ENCODE data around the gene CDKL5.
A peak's percentile ranks its signal among the peaks of the same experiment; 100 is the strongest.

The CDKL5 gene

GRCh38 chrX:18425199-18426003 is at the start of gene CDKL5:
CDKL5 (plus strand) TSS chrX:18425608; CDS start chrX:18507097, 81,489 bp downstream.
- H3K36me3 ChIP-seq (ENCODE audit: insufficient read depth, low read length) = no peaks in the 10 kb centered on the region
- H3K9ac ChIP-seq (ENCODE audit: low read length) = peak within 1 kb of the TSS; percentile 29
- no peaks in the 10 kb centered on the region for H3K9me3 ChIP-seq (ENCODE audit: low read length)
- H3K4me3 ChIP-seq (ENCODE audit: low read depth in 1 of 2, low read length in 2 of 2) = peak within 1 kb of the TSS; percentile 64 to 87
- peak within 1 kb of the TSS; percentile 68 for H3K27ac ChIP-seq (ENCODE audit: low read depth, low read length)
- peaks cover 0 to 8% of the 10 kb centered on the region in 2 donors for H3K27me3 ChIP-seq (ENCODE audit: control insufficient read depth in 1 of 2, insufficient read depth in 2 of 2, low read length in 2 of 2)
- H3K4me1 ChIP-seq (ENCODE audit: insufficient read depth, low read length) = no peaks in the 10 kb centered on the region

GRCh38 chrX:18377796-18378195 is 47.6 kb upstream of the CDKL5 start:
- H3K27ac ChIP-seq (ENCODE audit: low read depth, low read length) = no peak overlapping the region
- no peaks in the 10 kb centered on the region for H3K27me3 ChIP-seq (ENCODE audit: control insufficient read depth in 1 of 2, insufficient read depth in 2 of 2, low read length in 2 of 2)
- H3K9ac ChIP-seq (ENCODE audit: low read length) = no peak overlapping the region
- H3K4me3 ChIP-seq (ENCODE audit: low read depth in 1 of 2, low read length in 2 of 2) = no peak overlapping the region
- H3K4me1 ChIP-seq (ENCODE audit: insufficient read depth, low read length) = no peaks in the 10 kb centered on the region
- H3K9me3 ChIP-seq (ENCODE audit: low read length) = no peaks in the 10 kb centered on the region
- no peaks in the 10 kb centered on the region for H3K36me3 ChIP-seq (ENCODE audit: insufficient read depth, low read length)

GRCh38 chrX:18389966-18390365 is 35.4 kb upstream of the CDKL5 start:
- no peaks in the 10 kb centered on the region for H3K4me1 ChIP-seq (ENCODE audit: insufficient read depth, low read length)
- no peaks in the 10 kb centered on the region for H3K36me3 ChIP-seq (ENCODE audit: insufficient read depth, low read length)
- H3K9ac ChIP-seq (ENCODE audit: low read length) = no peak overlapping the region
- H3K27ac ChIP-seq (ENCODE audit: low read depth, low read length) = no peak overlapping the region
- no peaks in the 10 kb centered on the region for H3K27me3 ChIP-seq (ENCODE audit: control insufficient read depth in 1 of 2, insufficient read depth in 2 of 2, low read length in 2 of 2)
- H3K9me3 ChIP-seq (ENCODE audit: low read length) = no peaks in the 10 kb centered on the region
- H3K4me3 ChIP-seq (ENCODE audit: low read depth in 1 of 2, low read length in 2 of 2) = no peak overlapping the region

GRCh38 chrX:18390941-18391538 is 34.4 kb upstream of the CDKL5 start:
- no peaks in the 10 kb centered on the region for H3K36me3 ChIP-seq (ENCODE audit: insufficient read depth, low read length)
- H3K27me3 ChIP-seq (ENCODE audit: control insufficient read depth in 1 of 2, insufficient read depth in 2 of 2, low read length in 2 of 2) = no peaks in the 10 kb centered on the region
- H3K27ac ChIP-seq (ENCODE audit: low read depth, low read length) = no peak overlapping the region
- H3K9me3 ChIP-seq (ENCODE audit: low read length) = no peaks in the 10 kb centered on the region
- H3K4me3 ChIP-seq (ENCODE audit: low read depth in 1 of 2, low read length in 2 of 2) = no peak overlapping the region
- H3K9ac ChIP-seq (ENCODE audit: low read length) = no peak overlapping the region
- no peaks in the 10 kb centered on the region for H3K4me1 ChIP-seq (ENCODE audit: insufficient read depth, low read length)

GRCh38 chrX:18394477-18394876 is 30.9 kb upstream of the CDKL5 start:
- Histone ChIP-seq H3K4me1 (ENCODE audit: insufficient read depth, low read length) (no peaks in the 10 kb centered on the region), H3K36me3 (ENCODE audit: insufficient read depth, low read length) (no peaks in the 10 kb centered on the region), H3K9me3 (ENCODE audit: low read length) (no peaks in the 10 kb centered on the region), H3K27me3 (ENCODE audit: control insufficient read depth in 1 of 2, insufficient read depth in 2 of 2, low read length in 2 of 2) (no peaks in the 10 kb centered on the region), H3K4me3 (ENCODE audit: low read depth in 1 of 2, low read length in 2 of 2) (no peak overlapping the region), H3K9ac (ENCODE audit: low read length) (no peak overlapping the region), H3K27ac (ENCODE audit: low read depth, low read length) (no peak overlapping the region)

GRCh38 chrX:18401848-18402213 is 23.6 kb upstream of the CDKL5 start:
- Histone ChIP-seq H3K27ac (ENCODE audit: low read depth, low read length) (no peak overlapping the region), H3K9ac (ENCODE audit: low read length) (no peak overlapping the region)

GRCh38 chrX:18406531-18407266 is 18.7 kb upstream of the CDKL5 start:
- no peak overlapping the region for H3K9ac ChIP-seq (ENCODE audit: low read length)
- H3K36me3 ChIP-seq (ENCODE audit: insufficient read depth, low read length) = no peaks in the 10 kb centered on the region
- H3K4me3 ChIP-seq (ENCODE audit: low read depth in 1 of 2, low read length in 2 of 2) = no peak overlapping the region
- no peaks in the 10 kb centered on the region for H3K27me3 ChIP-seq (ENCODE audit: control insufficient read depth in 1 of 2, insufficient read depth in 2 of 2, low read length in 2 of 2)
- H3K9me3 ChIP-seq (ENCODE audit: low read length) = no peaks in the 10 kb centered on the region
- no peaks in the 10 kb centered on the region for H3K4me1 ChIP-seq (ENCODE audit: insufficient read depth, low read length)
- H3K27ac ChIP-seq (ENCODE audit: low read depth, low read length) = no peak overlapping the region

More at GRCh38 chrX:18401848-18402213, 23.6 kb upstream of the CDKL5 start:
- Histone ChIP-seq H3K27me3 (ENCODE audit: control insufficient read depth in 1 of 2, insufficient read depth in 2 of 2, low read length in 2 of 2) (no peaks in the 10 kb centered on the region), H3K4me3 (ENCODE audit: low read depth in 1 of 2, low read length in 2 of 2) (no peak overlapping the region), H3K4me1 (ENCODE audit: insufficient read depth, low read length) (no peaks in the 10 kb centered on the region), H3K36me3 (ENCODE audit: insufficient read depth, low read length) (no peaks in the 10 kb centered on the region), H3K9me3 (ENCODE audit: low read length) (no peaks in the 10 kb centered on the region)

GRCh38 chrX:18410038-18410437 is 15.4 kb upstream of the CDKL5 start:
- Histone ChIP-seq H3K4me3 (ENCODE audit: low read depth in 1 of 2, low read length in 2 of 2) (no peak overlapping the region), H3K4me1 (ENCODE audit: insufficient read depth, low read length) (no peaks in the 10 kb centered on the region), H3K27ac (ENCODE audit: low read depth, low read length) (no peak overlapping the region), H3K9me3 (ENCODE audit: low read length) (no peaks in the 10 kb centered on the region), H3K36me3 (ENCODE audit: insufficient read depth, low read length) (no peaks in the 10 kb centered on the region), H3K27me3 (ENCODE audit: control insufficient read depth in 1 of 2, insufficient read depth in 2 of 2, low read length in 2 of 2) (no peaks in the 10 kb centered on the region), H3K9ac (ENCODE audit: low read length) (no peak overlapping the region)

GRCh38 chrX:18415386-18415785 is 10.0 kb upstream of the CDKL5 start:
- Histone ChIP-seq H3K27ac (ENCODE audit: low read depth, low read length) (no peak overlapping the region), H3K27me3 (ENCODE audit: control insufficient read depth in 1 of 2, insufficient read depth in 2 of 2, low read length in 2 of 2) (no peaks in the 10 kb centered on the region), H3K4me1 (ENCODE audit: insufficient read depth, low read length) (no peaks in the 10 kb centered on the region), H3K9me3 (ENCODE audit: low read length) (no peaks in the 10 kb centered on the region), H3K36me3 (ENCODE audit: insufficient read depth, low read length) (no peaks in the 10 kb centered on the region), H3K4me3 (ENCODE audit: low read depth in 1 of 2, low read length in 2 of 2) (no peak overlapping the region), H3K9ac (ENCODE audit: low read length) (no peak overlapping the region)

GRCh38 chrX:18422325-18422724 is 3.1 kb upstream of the CDKL5 start:
- no peak overlapping the region for H3K9ac ChIP-seq (ENCODE audit: low read length)
- H3K9me3 ChIP-seq (ENCODE audit: low read length) = no peaks in the 10 kb centered on the region
- peaks cover 0 to 8% of the 10 kb centered on the region in 2 donors for H3K27me3 ChIP-seq (ENCODE audit: control insufficient read depth in 1 of 2, insufficient read depth in 2 of 2, low read length in 2 of 2)
- no peak overlapping the region for H3K4me3 ChIP-seq (ENCODE audit: low read depth in 1 of 2, low read length in 2 of 2)
- H3K27ac ChIP-seq (ENCODE audit: low read depth, low read length) = no peak overlapping the region
- no peaks in the 10 kb centered on the region for H3K4me1 ChIP-seq (ENCODE audit: insufficient read depth, low read length)
- H3K36me3 ChIP-seq (ENCODE audit: insufficient read depth, low read length) = no peaks in the 10 kb centered on the region

- no peak overlapping the region for H3K9ac ChIP-seq (ENCODE audit: low read length)
- no peak overlapping the region for H3K27ac ChIP-seq (ENCODE audit: low read depth, low read length)
- no peak overlapping the region for H3K4me3 ChIP-seq (ENCODE audit: low read depth in 1 of 2, low read length in 2 of 2)
- H3K4me1 ChIP-seq (ENCODE audit: insufficient read depth, low read length) = no peaks in the 10 kb centered on the region
- H3K9me3 ChIP-seq (ENCODE audit: low read length) = no peaks in the 10 kb centered on the region
- no peaks in the 10 kb centered on the region for H3K36me3 ChIP-seq (ENCODE audit: insufficient read depth, low read length)
- H3K27me3 ChIP-seq (ENCODE audit: control insufficient read depth in 1 of 2, insufficient read depth in 2 of 2, low read length in 2 of 2) = peaks cover 0 to 8% of the 10 kb centered on the region in 2 donors
These were observed 2.5 kb upstream of the CDKL5 start for GRCh38 chrX:18422886-18423285.

Data from muscle layer of colon (tissue), 2 donors.